ENCODE data around the gene GYPA. TPM values are rescaled to one million over a fixed set of nuclear protein-coding genes. Genes with fewer than 3 reads are reported as not detected.

GYPA gene
- not detected for total RNA-seq

DNA sequence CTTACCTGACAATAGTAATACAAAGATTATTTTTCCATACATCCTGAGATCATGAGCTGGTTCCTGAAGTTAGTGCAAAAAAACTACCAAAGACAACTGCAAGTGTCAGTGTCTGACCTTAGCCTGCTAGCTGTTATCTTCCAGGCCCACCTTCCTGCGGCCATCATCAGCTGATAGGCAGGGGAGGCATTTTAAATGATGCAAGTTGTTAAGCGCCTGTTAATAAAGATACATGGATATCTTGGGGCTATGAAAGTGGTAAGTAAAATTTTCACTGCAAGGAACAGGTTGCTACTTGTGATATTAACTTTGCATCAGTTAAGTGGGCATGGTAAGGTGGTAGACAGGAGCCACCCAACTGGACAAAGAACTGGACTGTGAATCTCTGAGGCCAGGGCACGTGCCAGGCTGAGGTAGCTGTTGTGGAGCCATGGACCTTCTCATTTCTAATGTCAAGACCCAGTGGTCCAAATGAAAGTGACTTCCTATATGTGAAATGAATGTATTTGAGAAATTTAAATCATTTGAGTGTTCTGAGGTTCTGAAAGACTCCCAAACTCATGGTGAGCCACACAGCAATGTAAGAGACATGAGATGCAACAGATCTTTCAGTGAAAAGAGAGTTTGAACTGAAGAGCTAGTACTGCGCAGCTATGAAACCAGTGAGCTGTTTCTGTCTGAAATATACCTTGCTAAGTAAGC, at the start of gene GYPA:
Gene GYPA (minus strand): TSS at position 125 of the 702 bp plus-strand sequence. CDS start 83 bp downstream, at position 42.

Other genes starting within 250 kb of the GYPA start
- under 1 TPM; 0.33 to 0.36 TPM for gene GYPE, start 235.2 kb downstream of the GYPA start, total RNA-seq
- not detected for gene GYPB, start 121.3 kb downstream of the GYPA start, total RNA-seq